ENCODE data around the gene KLHL1. TPM values are rescaled to one million over a fixed set of nuclear protein-coding genes. Genes with fewer than 3 reads are reported as not detected.
"Not testable (repeated sequence)": the region's sequence is repeated elsewhere in the genome, so short reads cannot be mapped to it uniquely, and the experiment has no call there.

The KLHL1 gene
- total RNA-seq, result not detected
- under 1 TPM in 1 of 3 donors, not detected in 2; 0.02 TPM for polyA plus RNA-seq
- long read RNA-seq, donor 1, result 0 reads
- long read RNA-seq, donor 2, result 0 reads

GRCh38 chr13:70108356-70109105 lies at the start of gene KLHL1:
Gene KLHL1, minus strand, starts transcription at chr13:70108452. Its CDS starts 753 bp downstream, at chr13:70107699.
- H3K4me3 ChIP-seq, result no peak within 1 kb of the TSS
- 61 to 70% (median 64%) methylated on average over 18 of the region's 18 CpGs for WGBS, 5 donors
- no peak within 1 kb of the TSS for H3K27ac ChIP-seq
- peaks cover 0 to 12% (median 0%) of the 10 kb centered on the region in 7 donors for H3K27me3 ChIP-seq (replicated peaks in 1 of 7)
- no peaks in the 10 kb centered on the region for H3K36me3 ChIP-seq
- H3K9me3 ChIP-seq, result peaks cover 0 to 9% (median 0%) of the 10 kb centered on the region in 8 donors
- intact Hi-C loops (cut with DNase I; ENCODE audit: low total_unique reads), result no loop called here
- H3K4me1 ChIP-seq, result no peaks in the 10 kb centered on the region
- TF ChIP-seq POLR2A (IDR thresholded peaks at IDR 0.05), result no peak
- no peak for TF ChIP-seq CTCF (IDR thresholded peaks at IDR 0.05 in 8 of 11, conservative IDR thresholded peaks at IDR 0.05 in 3 of 11)
- no peak for TF ChIP-seq POLR2AphosphoS5 (IDR thresholded peaks at IDR 0.05)
- no peak for DNase-seq

- not testable (repeated sequence) for H3K36me3 ChIP-seq, DNase-seq
- 87 to 97% (median 91%) methylated on average over 12 of the region's 12 CpGs for WGBS, 5 donors
These were observed 34.4 kb upstream of the KLHL1 start for GRCh38 chr13:70142658-70143057.

GRCh38 chr13:70128098-70128497 lies 19.8 kb upstream of the KLHL1 start:
- Histone ChIP-seq H3K9me3 (peaks cover 0 to 6% (median 0%) of the 10 kb centered on the region in 8 donors), H3K4me3 (no peak overlapping the region), H3K4me1 (no peaks in the 10 kb centered on the region), H3K36me3 (no peaks in the 10 kb centered on the region), H3K27me3 (replicated peaks in 1 of 7) (no peaks in the 10 kb centered on the region), H3K27ac (no peak overlapping the region)
- TF ChIP-seq POLR2AphosphoS5 (IDR thresholded peaks at IDR 0.05), result no peak
- TF ChIP-seq POLR2A (IDR thresholded peaks at IDR 0.05), result no peak
- no peak for TF ChIP-seq CTCF (IDR thresholded peaks at IDR 0.05 in 8 of 11, conservative IDR thresholded peaks at IDR 0.05 in 3 of 11)
- WGBS, 5 donors, result 60 to 87% (median 78%) methylated on average over 2 of the region's 2 CpGs
- intact Hi-C loops (cut with DNase I; ENCODE audit: low total_unique reads), result no loop called here
- DNase-seq, result no peak

More at GRCh38 chr13:70142658-70143057, 34.4 kb upstream of the KLHL1 start:
- H3K4me3 ChIP-seq; H3K27me3 ChIP-seq (replicated peaks in 1 of 7); H3K4me1 ChIP-seq; intact Hi-C loops (cut with DNase I; ENCODE audit: low total_unique reads); H3K27ac ChIP-seq: not testable (repeated sequence)
- H3K9me3 ChIP-seq, result peaks cover 0 to 13% (median 2%) of the 10 kb centered on the region in 8 donors

GRCh38 chr13:70125693-70126092 lies 17.4 kb upstream of the KLHL1 start:
- WGBS, 5 donors, result 69 to 81% (median 78%) methylated on average over 5 of the region's 5 CpGs
- TF ChIP-seq POLR2AphosphoS5 (IDR thresholded peaks at IDR 0.05) (no peak), POLR2A (IDR thresholded peaks at IDR 0.05) (no peak), CTCF (IDR thresholded peaks at IDR 0.05 in 8 of 11, conservative IDR thresholded peaks at IDR 0.05 in 3 of 11) (no peak)
- Histone ChIP-seq H3K36me3 (no peaks in the 10 kb centered on the region), H3K27ac (no peak overlapping the region), H3K9me3 (peaks cover 0 to 5% (median 0%) of the 10 kb centered on the region in 8 donors), H3K4me1 (no peaks in the 10 kb centered on the region), H3K4me3 (no peak overlapping the region), H3K27me3 (replicated peaks in 1 of 7) (no peaks in the 10 kb centered on the region)
- DNase-seq, result no peak
- intact Hi-C loops (cut with DNase I; ENCODE audit: low total_unique reads), result no loop called here

All from spleen (tissue), 13 donors.